ENCODE measurements around the gene TBK1. TPM values are rescaled to one million over a fixed set of nuclear protein-coding genes. Genes with fewer than 3 reads are reported as not detected.

The TBK1 gene
- polyA plus RNA-seq, 3 donors: 14.3 to 24.7 (median 15.5) TPM

- no peak for DNase-seq
- Mint-ChIP-seq H3K27me3 (ENCODE audit: low read depth in 3 of 3) (no peaks in the 10 kb centered on the region), H3K4me3 (no peak overlapping the region), H3K36me3 (peaks cover 91 to 100% of the 10 kb centered on the region in 2 donors), H3K27ac (no peak overlapping the region), H3K9me3 (no peaks in the 10 kb centered on the region), H3K4me1 (no peaks in the 10 kb centered on the region)
- Histone ChIP-seq H3K27ac (ENCODE audit: low read depth in 1 of 2, low read length in 2 of 2) (no peak overlapping the region), H3K79me2 (ENCODE audit: insufficient read depth, low read length) (no peaks in the 10 kb centered on the region), H3K4me3 (replicated peaks in 1 of 3; ENCODE audit: low read depth in 2 of 3, low read length in 3 of 3) (no peak overlapping the region), H3K4me1 (ENCODE audit: control insufficient read depth in 1 of 2, insufficient read depth in 2 of 2, low read length in 2 of 2) (no peaks in the 10 kb centered on the region), H3K9me3 (replicated peaks in 1 of 2; ENCODE audit: control insufficient read depth in 1 of 2, insufficient read depth in 1 of 2, low read length in 2 of 2) (no peaks in the 10 kb centered on the region), H3K27me3 (ENCODE audit: control insufficient read depth in 2 of 2, insufficient read depth in 2 of 2, low read length in 2 of 2) (no peaks in the 10 kb centered on the region), H3K4me2 (replicated peaks; ENCODE audit: extremely low read depth, low read length, poor library complexity, severe bottlenecking) (no peak overlapping the region), H4K20me1 (ENCODE audit: insufficient read depth, low read length) (no peaks in the 10 kb centered on the region), H2AFZ (ENCODE audit: insufficient read depth, low read depth, low read length, poor library complexity, severe bottlenecking) (no peak overlapping the region), H3K9ac (ENCODE audit: insufficient read depth, low read length, poor library complexity, severe bottlenecking) (no peak overlapping the region), H3K36me3 (replicated peaks in 1 of 2; ENCODE audit: control insufficient read depth in 1 of 2, insufficient read depth in 2 of 2, low read length in 2 of 2) (peaks cover 96 to 97% of the 10 kb centered on the region in 2 donors)
- no peak for TF ChIP-seq CTCF (IDR thresholded peaks at IDR 0.05)
- intact Hi-C loops (cut with micrococcal nuclease): loop anchor here in 1 of 2 donors (10.0 kb wide), 1 partner anchor 67 kb away; no protein-coding TSS in a partner anchor
- WGBS (ENCODE audit: insufficient coverage): no CpG with 5 or more reads among the region's 1 CpG
Observed at GRCh38 chr12:64427988-64428387, 23.9 kb upstream of the TBK1 start.

- no peaks in the 10 kb centered on the region for H3K9me3 ChIP-seq (replicated peaks in 1 of 2; ENCODE audit: control insufficient read depth in 1 of 2, insufficient read depth in 1 of 2, low read length in 2 of 2)
- H4K20me1 ChIP-seq (ENCODE audit: insufficient read depth, low read length): no peaks in the 10 kb centered on the region
- Mint-ChIP-seq H3K9me3 (no peaks in the 10 kb centered on the region), H3K36me3 (peaks cover 87 to 100% of the 10 kb centered on the region in 2 donors), H3K4me1 (no peaks in the 10 kb centered on the region), H3K27me3 (ENCODE audit: low read depth in 3 of 3) (no peaks in the 10 kb centered on the region), H3K27ac (no peak overlapping the region), H3K4me3 (no peak overlapping the region)
- no peaks in the 10 kb centered on the region for H3K79me2 ChIP-seq (ENCODE audit: insufficient read depth, low read length)
- no peaks in the 10 kb centered on the region for H3K4me1 ChIP-seq (ENCODE audit: control insufficient read depth in 1 of 2, insufficient read depth in 2 of 2, low read length in 2 of 2)
- no peak overlapping the region for H3K4me2 ChIP-seq (replicated peaks; ENCODE audit: extremely low read depth, low read length, poor library complexity, severe bottlenecking)
- H3K9ac ChIP-seq (ENCODE audit: insufficient read depth, low read length, poor library complexity, severe bottlenecking): no peak overlapping the region
- H3K27me3 ChIP-seq (ENCODE audit: control insufficient read depth in 2 of 2, insufficient read depth in 2 of 2, low read length in 2 of 2): no peaks in the 10 kb centered on the region
- no peak for DNase-seq
- TF ChIP-seq CTCF (IDR thresholded peaks at IDR 0.05): no peak
- H2AFZ ChIP-seq (ENCODE audit: insufficient read depth, low read depth, low read length, poor library complexity, severe bottlenecking): no peak overlapping the region
- no peak overlapping the region for H3K27ac ChIP-seq (ENCODE audit: low read depth in 1 of 2, low read length in 2 of 2)
- no peak overlapping the region for H3K4me3 ChIP-seq (replicated peaks in 1 of 3; ENCODE audit: low read depth in 2 of 3, low read length in 3 of 3)
- peaks cover 96 to 97% of the 10 kb centered on the region in 2 donors for H3K36me3 ChIP-seq (replicated peaks in 1 of 2; ENCODE audit: control insufficient read depth in 1 of 2, insufficient read depth in 2 of 2, low read length in 2 of 2)
- intact Hi-C loops (cut with micrococcal nuclease): loop anchor here in 1 of 2 donors (10.0 kb wide), 1 partner anchor 66 kb away; no protein-coding TSS in a partner anchor
- WGBS (ENCODE audit: insufficient coverage): 100% methylated on average over 1 of the region's 4 CpGs
Observed at GRCh38 chr12:64428956-64429355, 23.0 kb upstream of the TBK1 start.

Data from CD14-positive monocyte (primary cell).